ENCODE results near the gene CNOT9.

DNA sequence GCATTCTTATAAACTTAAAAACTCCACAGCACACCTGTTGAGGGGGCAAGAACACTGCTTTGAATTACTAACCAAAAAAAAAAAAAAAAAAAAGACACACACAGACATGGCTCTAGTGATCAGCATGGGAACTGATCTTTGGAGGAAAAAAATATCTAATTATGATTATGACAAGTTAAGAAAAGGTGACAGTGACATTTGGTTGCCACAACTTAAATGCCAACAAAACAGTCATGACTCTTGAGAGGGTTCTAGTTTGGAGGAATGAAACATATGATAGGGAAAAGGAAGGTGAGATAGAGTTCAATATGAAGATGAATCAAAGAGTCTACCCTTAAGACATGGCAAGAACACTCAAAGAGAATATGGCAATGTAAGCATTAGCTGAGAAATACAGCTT, 21.1 kb upstream of the CNOT9 start:
- TF ChIP-seq, protein P1, sequence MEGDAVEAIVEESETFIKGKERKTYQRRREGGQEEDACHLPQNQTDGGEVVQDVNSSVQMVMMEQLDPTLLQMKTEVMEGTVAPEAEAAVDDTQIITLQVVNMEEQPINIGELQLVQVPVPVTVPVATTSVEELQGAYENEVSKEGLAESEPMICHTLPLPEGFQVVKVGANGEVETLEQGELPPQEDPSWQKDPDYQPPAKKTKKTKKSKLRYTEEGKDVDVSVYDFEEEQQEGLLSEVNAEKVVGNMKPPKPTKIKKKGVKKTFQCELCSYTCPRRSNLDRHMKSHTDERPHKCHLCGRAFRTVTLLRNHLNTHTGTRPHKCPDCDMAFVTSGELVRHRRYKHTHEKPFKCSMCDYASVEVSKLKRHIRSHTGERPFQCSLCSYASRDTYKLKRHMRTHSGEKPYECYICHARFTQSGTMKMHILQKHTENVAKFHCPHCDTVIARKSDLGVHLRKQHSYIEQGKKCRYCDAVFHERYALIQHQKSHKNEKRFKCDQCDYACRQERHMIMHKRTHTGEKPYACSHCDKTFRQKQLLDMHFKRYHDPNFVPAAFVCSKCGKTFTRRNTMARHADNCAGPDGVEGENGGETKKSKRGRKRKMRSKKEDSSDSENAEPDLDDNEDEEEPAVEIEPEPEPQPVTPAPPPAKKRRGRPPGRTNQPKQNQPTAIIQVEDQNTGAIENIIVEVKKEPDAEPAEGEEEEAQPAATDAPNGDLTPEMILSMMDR (IDR thresholded peaks at IDR 0.05), result no peak
- TF ChIP-seq POLR2A (IDR thresholded peaks at IDR 0.05) (no peak), POLR2AphosphoS5 (IDR thresholded peaks at IDR 0.05; ENCODE audit: insufficient read depth in 1 of 2, low read depth in 1 of 2) (no peak)
